ENCODE data around the gene CDH13.

DNA sequence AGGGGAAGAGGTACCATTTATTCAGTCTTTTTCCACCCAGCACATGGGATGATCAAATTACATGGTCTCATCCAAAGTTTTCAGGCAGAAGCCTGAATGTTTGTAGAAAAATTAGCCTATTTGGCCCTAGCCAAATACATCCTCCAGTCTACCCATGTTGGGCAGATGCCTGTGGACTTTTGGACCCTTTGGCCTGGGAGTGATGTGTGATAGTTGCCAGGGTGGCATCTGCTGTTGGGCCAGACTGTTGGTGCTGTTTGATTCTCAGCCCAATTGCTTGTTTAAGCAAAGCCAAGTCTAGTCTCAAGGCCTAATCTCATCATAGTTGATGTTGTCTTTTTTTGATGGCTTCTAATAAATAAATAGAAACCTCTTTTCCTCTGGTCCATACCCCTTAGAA is 419.0 kb downstream of the CDH13 start:
- TF ChIP-seq EZH2 (optimal IDR thresholded peaks at IDR 0.05; ENCODE audit: low read depth, low read length) (no peak), EZH2phosphoT487 (IDR thresholded peaks at IDR 0.05; ENCODE audit: low read length) (no peak)
- TF ChIP-seq, protein P1, sequence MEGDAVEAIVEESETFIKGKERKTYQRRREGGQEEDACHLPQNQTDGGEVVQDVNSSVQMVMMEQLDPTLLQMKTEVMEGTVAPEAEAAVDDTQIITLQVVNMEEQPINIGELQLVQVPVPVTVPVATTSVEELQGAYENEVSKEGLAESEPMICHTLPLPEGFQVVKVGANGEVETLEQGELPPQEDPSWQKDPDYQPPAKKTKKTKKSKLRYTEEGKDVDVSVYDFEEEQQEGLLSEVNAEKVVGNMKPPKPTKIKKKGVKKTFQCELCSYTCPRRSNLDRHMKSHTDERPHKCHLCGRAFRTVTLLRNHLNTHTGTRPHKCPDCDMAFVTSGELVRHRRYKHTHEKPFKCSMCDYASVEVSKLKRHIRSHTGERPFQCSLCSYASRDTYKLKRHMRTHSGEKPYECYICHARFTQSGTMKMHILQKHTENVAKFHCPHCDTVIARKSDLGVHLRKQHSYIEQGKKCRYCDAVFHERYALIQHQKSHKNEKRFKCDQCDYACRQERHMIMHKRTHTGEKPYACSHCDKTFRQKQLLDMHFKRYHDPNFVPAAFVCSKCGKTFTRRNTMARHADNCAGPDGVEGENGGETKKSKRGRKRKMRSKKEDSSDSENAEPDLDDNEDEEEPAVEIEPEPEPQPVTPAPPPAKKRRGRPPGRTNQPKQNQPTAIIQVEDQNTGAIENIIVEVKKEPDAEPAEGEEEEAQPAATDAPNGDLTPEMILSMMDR (IDR thresholded peaks at IDR 0.05; ENCODE audit: low read length): no peak
